A549 (cell line): ENCODE data around the gene IST1.

ENCODE experiments used
- CHD2 ChIP-seq: fragments of 150-350 bp; IDR thresholded peaks from 2 replicates; pipeline ENCODE4 v1.6.1; 2014; ENCODE audit warnings: low read length; ENCODE audit not compliant: partially characterized antibody
- ELK1 ChIP-seq: fragments of 150-350 bp; IDR thresholded peaks from 2 replicates; pipeline ENCODE4 v1.6.1; 2014; ENCODE audit warnings: low read depth, mild to moderate bottlenecking, low read length
- EP300 ChIP-seq, 2 experiments: fragments of >200 bp; sonication (Bioruptor Twin); formaldehyde crosslinking; IDR thresholded peaks; 2 replicates in 1 of 2; 3 replicates in 1 of 2; pipeline ENCODE4 v1.6.1; 2016 to 2017
- NFE2L2 ChIP-seq: fragments of 150-350 bp; conservative IDR thresholded peaks from 2 replicates; pipeline ENCODE4 v1.6.1; 2014; ENCODE audit warnings: low read length
- RCOR1 ChIP-seq: fragments of 150-350 bp; IDR thresholded peaks from 2 replicates; pipeline ENCODE4 v1.6.1; 2014; ENCODE audit warnings: antibody characterized with exemption, low read length, low read depth
- ZFP36 ChIP-seq: fragments of 450-650 bp; IDR thresholded peaks from 2 replicates; pipeline ENCODE4 v1.6.1; 2014; ENCODE audit warnings: borderline replicate concordance; ENCODE audit not compliant: partially characterized antibody
- TF ChIP-seq, protein P1 (sequence below): fragments of >200 bp; sonication (Bioruptor Twin); formaldehyde crosslinking; IDR thresholded peaks from 3 replicates; pipeline ENCODE4 v1.5.1; 2016
- TF ChIP-seq, protein P2 (sequence below): fragments of 450-650 bp; IDR thresholded peaks from 2 replicates; pipeline ENCODE4 v1.6.1; 2014; ENCODE audit warnings: antibody characterized with exemption

GRCh38 chr16:71933913-71934695, 38.8 kb downstream of the IST1 start:
- TF ChIP-seq, protein P1, sequence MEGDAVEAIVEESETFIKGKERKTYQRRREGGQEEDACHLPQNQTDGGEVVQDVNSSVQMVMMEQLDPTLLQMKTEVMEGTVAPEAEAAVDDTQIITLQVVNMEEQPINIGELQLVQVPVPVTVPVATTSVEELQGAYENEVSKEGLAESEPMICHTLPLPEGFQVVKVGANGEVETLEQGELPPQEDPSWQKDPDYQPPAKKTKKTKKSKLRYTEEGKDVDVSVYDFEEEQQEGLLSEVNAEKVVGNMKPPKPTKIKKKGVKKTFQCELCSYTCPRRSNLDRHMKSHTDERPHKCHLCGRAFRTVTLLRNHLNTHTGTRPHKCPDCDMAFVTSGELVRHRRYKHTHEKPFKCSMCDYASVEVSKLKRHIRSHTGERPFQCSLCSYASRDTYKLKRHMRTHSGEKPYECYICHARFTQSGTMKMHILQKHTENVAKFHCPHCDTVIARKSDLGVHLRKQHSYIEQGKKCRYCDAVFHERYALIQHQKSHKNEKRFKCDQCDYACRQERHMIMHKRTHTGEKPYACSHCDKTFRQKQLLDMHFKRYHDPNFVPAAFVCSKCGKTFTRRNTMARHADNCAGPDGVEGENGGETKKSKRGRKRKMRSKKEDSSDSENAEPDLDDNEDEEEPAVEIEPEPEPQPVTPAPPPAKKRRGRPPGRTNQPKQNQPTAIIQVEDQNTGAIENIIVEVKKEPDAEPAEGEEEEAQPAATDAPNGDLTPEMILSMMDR, result no peak
- no peak for TF ChIP-seq EP300 (IDR thresholded peaks at IDR 0.05)
- no peak for TF ChIP-seq CHD2
- TF ChIP-seq RCOR1, result no peak
- TF ChIP-seq, protein P2, sequence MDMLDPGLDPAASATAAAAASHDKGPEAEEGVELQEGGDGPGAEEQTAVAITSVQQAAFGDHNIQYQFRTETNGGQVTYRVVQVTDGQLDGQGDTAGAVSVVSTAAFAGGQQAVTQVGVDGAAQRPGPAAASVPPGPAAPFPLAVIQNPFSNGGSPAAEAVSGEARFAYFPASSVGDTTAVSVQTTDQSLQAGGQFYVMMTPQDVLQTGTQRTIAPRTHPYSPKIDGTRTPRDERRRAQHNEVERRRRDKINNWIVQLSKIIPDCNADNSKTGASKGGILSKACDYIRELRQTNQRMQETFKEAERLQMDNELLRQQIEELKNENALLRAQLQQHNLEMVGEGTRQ, result no peak
- no peak for TF ChIP-seq ELK1
- TF ChIP-seq ZFP36, result no peak
- no peak for TF ChIP-seq NFE2L2
